NB4 (cell line): Measurements from ENCODE around the gene CERKL.

Experiments used
- MYC ChIP-seq: IDR thresholded peaks from 2 replicates; pipeline ENCODE4 v1.6.1; 2011; ENCODE audit warnings: low read depth, low read length
- POLR2A ChIP-seq: IDR thresholded peaks from 2 replicates; pipeline ENCODE4 v1.6.1; 2011; ENCODE audit warnings: mild to moderate bottlenecking; ENCODE audit not compliant: insufficient read length; ENCODE audit errors: extremely low read depth
- TF ChIP-seq, protein P1 (sequence below): IDR thresholded peaks from one replicate; pipeline ENCODE4 v1.5.1; 2012; ENCODE audit warnings: low read depth, low read length
- TF ChIP-seq, protein P2 (sequence below): IDR thresholded peaks from 2 replicates; pipeline ENCODE4 v1.6.1; 2011; ENCODE audit warnings: low read depth, low read length

DNA sequence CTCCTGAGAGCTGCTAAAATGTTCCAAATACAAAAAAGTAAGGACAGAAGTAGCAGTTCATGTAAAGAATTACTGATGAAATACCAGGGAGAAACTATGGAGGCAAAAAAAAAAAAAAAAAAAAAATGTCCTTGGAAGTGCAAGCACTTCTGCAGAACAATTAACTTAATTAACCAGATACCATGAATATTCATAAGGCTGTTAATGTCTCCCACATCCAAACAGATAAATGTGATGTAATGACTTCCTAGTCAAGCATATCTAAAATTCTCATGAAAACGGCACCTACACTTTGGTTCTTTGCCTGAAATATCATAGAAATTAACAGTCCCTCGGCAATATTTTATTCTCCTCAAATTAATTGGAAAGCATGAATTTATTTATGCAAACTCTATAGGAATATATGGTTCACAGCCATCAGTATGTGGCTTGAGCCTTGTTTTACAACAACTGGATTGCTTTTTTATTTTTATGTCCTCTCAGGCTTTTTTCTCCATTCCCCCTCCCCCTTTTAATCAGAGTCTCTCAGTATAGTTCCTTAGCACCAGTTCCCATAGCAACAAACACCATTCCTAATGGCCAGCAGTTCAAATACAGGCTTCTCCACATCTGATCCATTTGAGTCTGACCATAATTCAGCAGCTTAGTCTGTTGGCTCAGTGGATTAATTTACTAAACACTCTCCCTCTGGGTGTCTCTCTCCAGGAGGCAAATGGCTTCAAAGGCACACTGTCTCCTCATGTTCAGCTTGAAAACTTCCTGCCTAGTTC lies 102.7 kb downstream of the CERKL start:
- TF ChIP-seq, protein P1, sequence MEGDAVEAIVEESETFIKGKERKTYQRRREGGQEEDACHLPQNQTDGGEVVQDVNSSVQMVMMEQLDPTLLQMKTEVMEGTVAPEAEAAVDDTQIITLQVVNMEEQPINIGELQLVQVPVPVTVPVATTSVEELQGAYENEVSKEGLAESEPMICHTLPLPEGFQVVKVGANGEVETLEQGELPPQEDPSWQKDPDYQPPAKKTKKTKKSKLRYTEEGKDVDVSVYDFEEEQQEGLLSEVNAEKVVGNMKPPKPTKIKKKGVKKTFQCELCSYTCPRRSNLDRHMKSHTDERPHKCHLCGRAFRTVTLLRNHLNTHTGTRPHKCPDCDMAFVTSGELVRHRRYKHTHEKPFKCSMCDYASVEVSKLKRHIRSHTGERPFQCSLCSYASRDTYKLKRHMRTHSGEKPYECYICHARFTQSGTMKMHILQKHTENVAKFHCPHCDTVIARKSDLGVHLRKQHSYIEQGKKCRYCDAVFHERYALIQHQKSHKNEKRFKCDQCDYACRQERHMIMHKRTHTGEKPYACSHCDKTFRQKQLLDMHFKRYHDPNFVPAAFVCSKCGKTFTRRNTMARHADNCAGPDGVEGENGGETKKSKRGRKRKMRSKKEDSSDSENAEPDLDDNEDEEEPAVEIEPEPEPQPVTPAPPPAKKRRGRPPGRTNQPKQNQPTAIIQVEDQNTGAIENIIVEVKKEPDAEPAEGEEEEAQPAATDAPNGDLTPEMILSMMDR: no peak
- TF ChIP-seq POLR2A (no peak), MYC (no peak)
- TF ChIP-seq, protein P2, sequence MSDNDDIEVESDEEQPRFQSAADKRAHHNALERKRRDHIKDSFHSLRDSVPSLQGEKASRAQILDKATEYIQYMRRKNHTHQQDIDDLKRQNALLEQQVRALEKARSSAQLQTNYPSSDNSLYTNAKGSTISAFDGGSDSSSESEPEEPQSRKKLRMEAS: no peak
